ENCODE measurements around the gene FAT1.

The FAT1 gene

GRCh38 chr4:186746581-186746980, 22.9 kb upstream of the FAT1 start:
- Histone ChIP-seq H3K4me3 (ENCODE audit: low read length) (no peak overlapping the region), H3K79me2 (ENCODE audit: control insufficient read depth, low read length) (no peaks in the 10 kb centered on the region), H3K4me2 (ENCODE audit: low read length) (no peak overlapping the region), H3K9me3 (ENCODE audit: control insufficient read depth, insufficient read depth, low read length) (no peaks in the 10 kb centered on the region), H3K36me3 (ENCODE audit: control insufficient read depth, low read length) (no peaks in the 10 kb centered on the region), H4K20me1 (ENCODE audit: control insufficient read depth, insufficient read depth, low read depth, low read length) (no peaks in the 10 kb centered on the region), H3F3A (ENCODE audit: control insufficient read depth, insufficient read depth) (no peaks in the 10 kb centered on the region), H3K9me2 (replicated peaks; ENCODE audit: control insufficient read depth, low read length) (no peaks in the 10 kb centered on the region), H3K27ac (ENCODE audit: low read depth, low read length) (no peak overlapping the region), H3K27me3 (ENCODE audit: control insufficient read depth, low read length) (no peaks in the 10 kb centered on the region), H3K4me1 (ENCODE audit: control insufficient read depth, low read length) (no peaks in the 10 kb centered on the region)
- no peak for TF ChIP-seq EZH2phosphoT487 (IDR thresholded peaks at IDR 0.05; ENCODE audit: borderline replicate concordance, low read length)
- TF ChIP-seq CTCF (IDR thresholded peaks at IDR 0.05; ENCODE audit: low read depth, low read length, poor library complexity, severe bottlenecking), result no peak

- Histone ChIP-seq H3K27me3 (ENCODE audit: control insufficient read depth, low read length) (no peaks in the 10 kb centered on the region), H4K20me1 (ENCODE audit: control insufficient read depth, insufficient read depth, low read depth, low read length) (no peaks in the 10 kb centered on the region), H3K36me3 (ENCODE audit: control insufficient read depth, low read length) (no peaks in the 10 kb centered on the region), H3K4me1 (ENCODE audit: control insufficient read depth, low read length) (no peaks in the 10 kb centered on the region), H3K4me2 (ENCODE audit: low read length) (no peak overlapping the region), H3K9me2 (replicated peaks; ENCODE audit: control insufficient read depth, low read length) (no peaks in the 10 kb centered on the region), H3F3A (ENCODE audit: control insufficient read depth, insufficient read depth) (no peaks in the 10 kb centered on the region), H3K4me3 (ENCODE audit: low read length) (no peak overlapping the region), H3K9me3 (ENCODE audit: control insufficient read depth, insufficient read depth, low read length) (no peaks in the 10 kb centered on the region), H3K27ac (ENCODE audit: low read depth, low read length) (no peak overlapping the region), H3K79me2 (ENCODE audit: control insufficient read depth, low read length) (no peaks in the 10 kb centered on the region)
- TF ChIP-seq EZH2phosphoT487 (IDR thresholded peaks at IDR 0.05; ENCODE audit: borderline replicate concordance, low read length), result no peak
- TF ChIP-seq CTCF (IDR thresholded peaks at IDR 0.05; ENCODE audit: low read depth, low read length, poor library complexity, severe bottlenecking), result no peak
These were observed 19.6 kb upstream of the FAT1 start for GRCh38 chr4:186743261-186743660.

- no peak for TF ChIP-seq EZH2phosphoT487 (IDR thresholded peaks at IDR 0.05; ENCODE audit: borderline replicate concordance, low read length)
- no peak for TF ChIP-seq CTCF (IDR thresholded peaks at IDR 0.05; ENCODE audit: low read depth, low read length, poor library complexity, severe bottlenecking)
- Histone ChIP-seq H3K79me2 (ENCODE audit: control insufficient read depth, low read length) (no peaks in the 10 kb centered on the region), H3K9me3 (ENCODE audit: control insufficient read depth, insufficient read depth, low read length) (no peaks in the 10 kb centered on the region), H3K36me3 (ENCODE audit: control insufficient read depth, low read length) (no peaks in the 10 kb centered on the region), H3K9me2 (replicated peaks; ENCODE audit: control insufficient read depth, low read length) (no peaks in the 10 kb centered on the region), H3K4me1 (ENCODE audit: control insufficient read depth, low read length) (no peaks in the 10 kb centered on the region), H3K27ac (ENCODE audit: low read depth, low read length) (no peak overlapping the region), H3F3A (ENCODE audit: control insufficient read depth, insufficient read depth) (no peaks in the 10 kb centered on the region), H3K4me2 (ENCODE audit: low read length) (no peak overlapping the region), H3K4me3 (ENCODE audit: low read length) (no peak overlapping the region), H3K27me3 (ENCODE audit: control insufficient read depth, low read length) (no peaks in the 10 kb centered on the region), H4K20me1 (ENCODE audit: control insufficient read depth, insufficient read depth, low read depth, low read length) (no peaks in the 10 kb centered on the region)
These were observed 17.2 kb upstream of the FAT1 start for GRCh38 chr4:186740822-186741221.

Data from DOHH2 (cell line).